ENCODE data around the gene JPH2.
"Not testable (repeated sequence)": the region's sequence is repeated elsewhere in the genome, so short reads cannot be mapped to it uniquely, and the experiment has no call there.

JPH2 gene

GRCh38 chr20:44135012-44135412 is 52.0 kb downstream of the JPH2 start:
- no peaks in the 10 kb centered on the region for H3K4me1 Mint-ChIP-seq
- H3K27ac Mint-ChIP-seq: no peak overlapping the region
- H3K4me3 Mint-ChIP-seq: no peak overlapping the region
- H3K36me3 Mint-ChIP-seq: no peaks in the 10 kb centered on the region
- no peaks in the 10 kb centered on the region for H3K9me3 Mint-ChIP-seq
- no peaks in the 10 kb centered on the region for H3K27me3 Mint-ChIP-seq

DNA sequence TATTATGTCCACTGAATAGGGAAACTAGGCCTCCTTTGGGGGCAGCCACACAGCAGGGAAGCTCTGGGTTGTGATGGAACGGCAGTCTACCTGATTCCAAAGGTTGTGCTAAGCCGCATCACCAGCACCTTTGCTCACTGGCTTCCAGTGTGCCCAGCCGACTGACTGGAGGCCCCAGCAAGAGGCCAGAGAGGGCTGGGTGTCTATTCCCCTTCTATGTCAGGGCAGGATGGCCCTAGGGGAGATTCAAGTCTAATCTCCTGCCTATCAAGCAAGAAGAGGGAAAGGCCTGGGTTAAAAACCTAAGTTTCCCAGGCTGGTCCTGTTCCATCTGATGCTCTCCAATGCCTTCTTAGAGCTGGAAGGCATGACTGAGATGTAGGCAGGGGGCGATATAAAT is 53.6 kb downstream of the JPH2 start:
- Mint-ChIP-seq H3K4me3 (no peak overlapping the region), H3K27me3 (no peaks in the 10 kb centered on the region), H3K9me3 (no peaks in the 10 kb centered on the region), H3K4me1 (no peaks in the 10 kb centered on the region), H3K27ac (no peak overlapping the region), H3K36me3 (no peaks in the 10 kb centered on the region)

GRCh38 chr20:44131704-44132103 is 55.3 kb downstream of the JPH2 start:
- H3K9me3 Mint-ChIP-seq: no peaks in the 10 kb centered on the region
- no peaks in the 10 kb centered on the region for H3K4me1 Mint-ChIP-seq
- H3K36me3 Mint-ChIP-seq: no peaks in the 10 kb centered on the region
- no peak overlapping the region for H3K27ac Mint-ChIP-seq
- no peaks in the 10 kb centered on the region for H3K27me3 Mint-ChIP-seq
- no peak overlapping the region for H3K4me3 Mint-ChIP-seq

DNA sequence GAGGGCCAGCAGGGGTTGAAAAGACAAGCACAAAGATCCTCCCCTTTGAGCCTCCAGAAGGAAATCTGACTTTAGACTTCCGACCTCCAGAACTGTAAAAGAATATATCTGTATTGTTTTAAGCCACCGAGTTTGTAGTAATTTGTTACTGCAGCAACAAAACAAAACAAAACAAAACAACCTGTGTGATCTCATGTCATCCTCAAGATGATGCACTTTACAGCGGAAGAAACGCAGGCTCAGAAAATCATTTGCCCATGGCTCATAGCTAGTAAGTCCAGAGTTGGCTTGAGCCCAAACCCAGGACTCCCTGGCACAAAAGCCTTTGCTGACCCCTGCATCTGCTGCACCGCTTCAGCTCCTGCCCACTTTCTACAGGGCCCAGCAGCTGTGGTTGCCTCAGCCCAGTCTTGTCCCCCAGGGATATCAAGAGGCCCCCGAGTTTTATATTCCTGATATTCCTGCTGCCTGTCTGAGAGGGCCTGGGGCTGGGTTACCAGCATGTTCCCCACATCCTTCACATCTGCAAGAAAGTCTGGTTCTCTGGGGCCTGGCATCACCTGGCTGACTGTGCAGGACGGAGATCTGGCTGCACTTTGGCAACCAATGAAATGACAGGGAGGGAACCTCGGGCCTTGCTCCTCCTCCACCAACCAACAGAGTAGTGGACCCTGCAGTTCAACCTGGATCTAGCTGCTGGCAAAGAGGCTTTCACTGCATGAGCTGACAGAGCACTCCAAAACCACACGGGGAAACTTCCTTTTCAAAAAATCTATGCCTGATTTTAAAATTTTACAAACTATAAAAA is 56.9 kb downstream of the JPH2 start:
- no peaks in the 10 kb centered on the region for H3K27me3 Mint-ChIP-seq

GRCh38 chr20:44129300-44129699 is 57.7 kb downstream of the JPH2 start:
- H3K27ac Mint-ChIP-seq, H3K36me3 Mint-ChIP-seq, H3K4me3 Mint-ChIP-seq, H3K9me3 Mint-ChIP-seq, H3K27me3 Mint-ChIP-seq, H3K4me1 Mint-ChIP-seq: not testable (repeated sequence)

More for the DNA sequence above, 56.9 kb downstream of the JPH2 start:
- H3K9me3 Mint-ChIP-seq: no peaks in the 10 kb centered on the region
- no peaks in the 10 kb centered on the region for H3K4me1 Mint-ChIP-seq
- no peak overlapping the region for H3K27ac Mint-ChIP-seq
- H3K4me3 Mint-ChIP-seq: no peak overlapping the region
- no peaks in the 10 kb centered on the region for H3K36me3 Mint-ChIP-seq

DNA sequence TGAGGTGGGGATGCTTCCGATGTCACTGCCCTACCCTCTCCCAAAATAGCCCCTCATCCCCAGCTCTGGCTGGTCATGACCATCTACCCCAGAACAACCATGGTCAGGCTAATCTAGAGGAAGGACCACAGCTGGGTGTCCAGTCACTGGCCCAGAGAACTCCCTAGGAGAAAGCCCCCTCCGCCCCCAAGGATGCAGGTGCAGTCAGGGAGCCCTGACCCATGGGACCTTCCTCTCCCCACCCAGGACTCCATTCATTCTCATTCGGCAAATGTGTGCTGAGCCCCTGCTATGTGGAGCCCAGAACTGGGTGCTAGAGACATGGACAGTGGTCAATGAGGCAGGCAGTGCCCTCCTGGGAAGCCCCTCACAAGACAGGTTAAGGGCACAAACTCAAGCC is 60.5 kb downstream of the JPH2 start:
- H3K4me3 Mint-ChIP-seq: no peak overlapping the region
- H3K9me3 Mint-ChIP-seq: no peaks in the 10 kb centered on the region
- no peak overlapping the region for H3K27ac Mint-ChIP-seq

DNA sequence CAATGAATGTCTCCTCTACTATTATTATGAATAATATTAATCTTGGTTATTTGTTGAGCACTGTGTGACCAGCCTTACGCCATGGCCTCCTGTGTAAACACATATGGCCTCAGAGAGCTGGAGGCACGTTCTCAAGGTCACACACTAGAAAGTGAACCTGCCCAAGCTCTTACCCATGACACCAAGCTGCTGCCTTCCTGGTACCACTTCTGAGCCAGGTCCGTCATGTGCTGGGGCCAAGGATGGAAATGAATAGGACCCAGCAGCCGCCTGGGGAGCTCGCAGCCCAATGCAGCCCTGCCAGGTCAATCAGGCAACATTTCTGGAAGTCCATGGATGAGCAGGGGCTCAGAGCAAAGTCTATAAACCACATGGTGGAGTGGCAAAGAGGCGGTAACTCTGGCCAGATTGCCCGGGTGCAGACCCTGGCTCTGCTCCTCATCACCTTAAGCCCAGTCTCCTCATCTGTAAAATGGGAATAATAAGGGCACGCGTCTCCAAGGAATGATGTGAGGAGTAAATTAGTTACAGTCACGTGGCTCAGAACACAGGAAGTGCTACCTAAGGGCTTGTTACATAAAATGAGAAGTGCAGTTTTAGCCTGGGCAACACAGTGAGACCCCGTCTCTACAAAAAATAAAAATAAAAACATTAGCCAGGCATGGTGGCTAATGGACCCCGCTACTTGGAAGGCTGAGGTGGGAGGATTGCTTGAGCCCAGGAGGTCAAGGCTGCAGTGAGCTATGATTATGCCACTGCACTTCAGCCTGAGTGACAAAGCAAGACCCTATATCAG is 61.5 kb downstream of the JPH2 start:
- Mint-ChIP-seq H3K4me3 (no peak overlapping the region), H3K27ac (no peak overlapping the region), H3K27me3 (no peaks in the 10 kb centered on the region), H3K36me3 (no peaks in the 10 kb centered on the region), H3K4me1 (no peaks in the 10 kb centered on the region), H3K9me3 (no peaks in the 10 kb centered on the region)

More for the DNA sequence above, 60.5 kb downstream of the JPH2 start:
- H3K4me1 Mint-ChIP-seq: no peaks in the 10 kb centered on the region
- H3K27me3 Mint-ChIP-seq: no peaks in the 10 kb centered on the region
- no peaks in the 10 kb centered on the region for H3K36me3 Mint-ChIP-seq

- H3K4me1 Mint-ChIP-seq: no peaks in the 10 kb centered on the region
- no peak overlapping the region for H3K4me3 Mint-ChIP-seq
- no peaks in the 10 kb centered on the region for H3K36me3 Mint-ChIP-seq
These were observed 63.0 kb downstream of the JPH2 start for GRCh38 chr20:44123874-44124535.

DNA sequence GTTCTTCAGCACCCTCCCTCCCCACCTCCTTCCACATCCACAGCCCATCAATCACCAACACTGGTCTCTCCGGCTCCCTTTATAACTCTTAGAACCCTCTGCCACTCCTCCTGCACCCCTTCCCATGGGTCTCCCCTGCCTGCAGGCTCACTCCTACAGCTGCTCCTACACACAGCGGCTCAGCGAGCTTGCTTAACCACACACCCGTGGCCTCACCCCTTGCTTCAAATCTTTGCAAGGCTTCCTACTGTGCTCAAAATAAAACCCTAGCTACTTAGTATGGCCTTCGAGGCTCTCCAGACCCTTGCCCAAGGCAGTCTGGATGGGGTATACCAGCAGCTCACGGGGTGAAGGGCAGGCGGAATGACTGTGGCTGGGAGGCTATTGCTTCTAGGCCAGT is 63.7 kb downstream of the JPH2 start:
- H3K9me3 Mint-ChIP-seq: no peaks in the 10 kb centered on the region
- H3K4me3 Mint-ChIP-seq: no peak overlapping the region
- H3K36me3 Mint-ChIP-seq: no peaks in the 10 kb centered on the region
- H3K27me3 Mint-ChIP-seq: no peaks in the 10 kb centered on the region
- no peak overlapping the region for H3K27ac Mint-ChIP-seq
- no peaks in the 10 kb centered on the region for H3K4me1 Mint-ChIP-seq

More at GRCh38 chr20:44123874-44124535, 63.0 kb downstream of the JPH2 start:
- H3K27ac Mint-ChIP-seq: no peak overlapping the region
- no peaks in the 10 kb centered on the region for H3K9me3 Mint-ChIP-seq
- H3K27me3 Mint-ChIP-seq: no peaks in the 10 kb centered on the region

- Mint-ChIP-seq H3K27me3 (peaks cover 7% of the 10 kb centered on the region), H3K4me3 (no peak overlapping the region), H3K4me1 (peaks cover 5% of the 10 kb centered on the region), H3K9me3 (no peaks in the 10 kb centered on the region), H3K36me3 (no peaks in the 10 kb centered on the region), H3K27ac (no peak overlapping the region)
These were observed 66.1 kb downstream of the JPH2 start for GRCh38 chr20:44120676-44121425.

- Mint-ChIP-seq H3K27ac (no peak overlapping the region), H3K36me3 (no peaks in the 10 kb centered on the region)
These were observed 68.6 kb downstream of the JPH2 start for GRCh38 chr20:44118185-44119033.

DNA sequence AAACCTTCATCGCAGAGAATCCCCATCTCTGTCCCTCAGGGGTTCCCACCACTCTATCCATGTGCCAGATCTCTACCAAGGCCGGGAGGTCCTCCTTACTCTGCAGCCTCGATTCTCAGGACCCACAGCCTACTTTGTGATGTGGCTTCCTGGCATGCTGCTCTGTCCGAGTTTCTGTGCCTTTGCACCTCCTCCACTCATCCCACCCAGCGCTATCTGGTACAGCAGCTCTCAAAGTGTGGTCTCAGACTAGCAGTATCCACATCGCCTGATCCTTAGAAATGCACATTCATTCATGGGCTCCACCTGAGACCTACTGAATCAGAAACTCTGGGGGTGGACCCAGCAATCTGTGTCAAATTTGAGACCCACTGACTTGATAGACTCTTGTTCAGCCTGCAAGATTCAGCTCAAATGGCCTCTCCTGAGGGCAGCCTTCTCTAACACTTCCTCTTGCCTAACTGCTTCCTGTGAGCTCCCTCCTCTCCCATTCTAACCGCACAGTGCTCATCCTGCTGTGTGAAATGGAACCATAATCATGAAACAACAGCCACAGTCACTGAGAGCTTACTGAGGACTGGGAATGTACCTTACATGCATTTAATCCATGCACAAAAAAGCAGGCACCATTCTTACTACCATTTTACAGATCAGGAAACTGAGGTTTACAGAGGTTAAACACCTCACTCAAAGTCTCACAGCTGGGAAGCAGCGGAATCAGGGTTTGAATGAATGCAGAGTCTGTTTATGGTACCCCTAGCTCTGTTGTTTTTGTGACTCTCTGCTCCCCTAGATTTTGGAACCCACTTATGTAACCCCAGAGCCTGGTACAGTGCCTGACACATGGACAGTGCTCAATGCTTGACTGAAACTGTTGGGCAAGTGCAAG is 69.4 kb downstream of the JPH2 start:
- Mint-ChIP-seq H3K9me3 (no peaks in the 10 kb centered on the region), H3K4me1 (peaks cover 5% of the 10 kb centered on the region), H3K36me3 (no peaks in the 10 kb centered on the region), H3K4me3 (no peak overlapping the region), H3K27ac (no peak overlapping the region), H3K27me3 (peaks cover 13% of the 10 kb centered on the region)

More at GRCh38 chr20:44118185-44119033, 68.6 kb downstream of the JPH2 start:
- H3K27me3 Mint-ChIP-seq: peaks cover 13% of the 10 kb centered on the region
- H3K4me1 Mint-ChIP-seq: peaks cover 5% of the 10 kb centered on the region
- H3K4me3 Mint-ChIP-seq: no peak overlapping the region
- H3K9me3 Mint-ChIP-seq: no peaks in the 10 kb centered on the region

DNA sequence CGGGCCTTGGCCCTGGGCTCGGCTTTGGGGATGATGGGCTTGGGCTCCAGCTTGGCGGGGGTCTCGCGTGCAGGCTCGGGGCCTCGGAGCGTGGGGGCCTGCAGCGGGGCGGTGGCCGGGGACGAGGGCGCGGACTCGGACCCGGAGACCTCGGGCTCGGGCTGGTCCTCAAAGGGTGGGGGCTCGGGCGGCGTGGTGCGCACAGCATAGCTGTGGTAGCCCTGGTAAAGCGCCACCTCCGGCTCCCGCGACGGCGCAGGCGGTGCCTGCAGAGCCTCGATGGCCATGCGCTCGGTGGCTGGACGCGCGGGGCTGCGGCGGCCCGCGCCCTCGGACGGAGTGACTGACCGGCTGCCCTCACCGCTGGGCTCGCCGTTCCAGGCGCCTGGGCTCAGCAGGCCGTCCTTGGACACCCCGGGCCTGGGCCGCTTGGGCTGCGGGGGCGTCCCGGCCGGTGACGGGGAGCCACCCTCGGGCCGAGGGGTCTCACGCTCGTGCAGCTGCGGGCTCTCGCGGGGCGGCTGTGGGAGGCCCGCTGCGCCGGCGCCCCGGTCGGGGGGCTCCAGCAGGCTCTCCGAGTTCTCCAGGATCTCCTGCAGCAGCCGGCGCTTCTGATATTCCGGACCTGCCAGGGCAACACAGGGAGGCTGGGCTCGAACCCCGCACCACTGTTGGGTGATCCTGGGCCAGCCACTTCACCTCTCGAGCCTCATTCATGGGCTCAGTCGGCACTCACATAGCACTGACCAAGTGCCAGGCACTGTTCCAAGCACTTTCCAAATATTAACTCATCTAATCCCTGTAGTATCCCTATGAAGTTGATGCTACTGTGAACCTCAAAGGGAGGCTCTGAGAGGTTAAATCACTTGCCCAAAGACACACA is 71.0 kb downstream of the JPH2 start:
- H3K4me3 Mint-ChIP-seq: no peak overlapping the region
- no peaks in the 10 kb centered on the region for H3K9me3 Mint-ChIP-seq
- peaks cover 5% of the 10 kb centered on the region for H3K4me1 Mint-ChIP-seq
- peaks cover 13% of the 10 kb centered on the region for H3K27me3 Mint-ChIP-seq
- H3K27ac Mint-ChIP-seq: no peak overlapping the region
- H3K36me3 Mint-ChIP-seq: no peaks in the 10 kb centered on the region

All from activated naive CD4-positive, alpha-beta T cell treated with anti-CD3 and anti-CD28 coated beads, Interleukin-2, amount 50 U/mL, for 24 hours (primary cell).